Middle frontal gyrus (tissue), 1 donor: Measurements from ENCODE around the gene COX8C.
A peak's percentile ranks its signal among the peaks of the same experiment; 100 is the strongest.
"Not testable (repeated sequence)": the region's sequence is repeated elsewhere in the genome, so short reads cannot be mapped to it uniquely, and the experiment has no call there.

ENCODE experiments used
- DNase-seq: peaks from one replicate; pipeline ENCODE4 v3.0.0-alpha.2; 2015; ENCODE audit warnings: low spot score; ENCODE audit errors: extremely low spot score

Gene COX8C

DNA sequence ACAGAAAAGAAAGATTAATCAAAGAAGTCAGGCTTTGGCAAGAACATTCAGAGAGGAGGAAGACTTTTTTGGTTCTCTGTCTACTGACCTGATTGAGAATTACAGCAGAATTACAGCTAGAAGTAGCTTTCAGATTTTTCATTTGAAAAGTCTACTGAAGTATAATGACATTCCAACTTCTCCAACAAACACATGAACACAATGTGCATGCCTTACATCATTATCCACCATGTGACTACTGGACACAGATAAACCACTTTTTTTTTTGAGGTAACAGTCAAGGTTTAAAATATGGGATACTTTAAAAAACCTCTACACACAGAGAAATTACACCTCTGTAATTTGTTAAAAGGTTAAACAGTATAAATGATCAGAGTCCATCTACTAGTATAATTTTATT, 26.5 kb upstream of the COX8C start:
- DNase-seq, result no peak

DNA sequence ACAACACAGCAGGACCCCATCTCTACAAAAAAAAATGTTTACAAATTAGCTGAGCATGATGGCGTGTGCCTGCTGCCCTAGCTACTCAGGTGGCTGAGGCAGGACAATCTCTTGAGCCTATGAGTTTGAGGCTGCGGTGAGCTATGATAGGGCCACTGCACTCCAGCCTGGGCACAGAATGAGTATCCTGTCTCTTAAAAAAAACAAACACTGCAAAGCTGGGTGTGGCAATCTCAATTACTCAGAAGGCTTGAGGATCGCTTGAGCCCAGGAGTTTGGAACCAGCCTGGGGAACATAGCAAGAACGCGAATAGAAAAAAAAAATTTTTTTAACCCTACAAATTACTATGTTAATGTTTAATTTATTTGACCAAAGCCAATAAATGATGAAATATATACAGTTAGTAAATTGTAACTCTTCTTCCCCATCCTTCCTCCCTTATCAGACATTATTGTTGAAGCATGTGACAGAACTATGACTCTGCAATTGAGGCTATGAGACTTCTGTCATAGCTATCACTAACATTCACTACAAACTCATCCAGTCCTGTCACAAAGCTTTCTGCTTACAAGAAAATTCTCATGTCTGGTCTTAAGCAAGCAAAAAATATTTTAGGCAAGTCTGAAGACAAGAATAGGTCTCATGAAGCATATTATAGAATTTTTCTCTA, 23.9 kb upstream of the COX8C start:
- no peak for DNase-seq

GRCh38 chr14:93323600-93324174, 23.3 kb upstream of the COX8C start:
- no peak for DNase-seq

DNA sequence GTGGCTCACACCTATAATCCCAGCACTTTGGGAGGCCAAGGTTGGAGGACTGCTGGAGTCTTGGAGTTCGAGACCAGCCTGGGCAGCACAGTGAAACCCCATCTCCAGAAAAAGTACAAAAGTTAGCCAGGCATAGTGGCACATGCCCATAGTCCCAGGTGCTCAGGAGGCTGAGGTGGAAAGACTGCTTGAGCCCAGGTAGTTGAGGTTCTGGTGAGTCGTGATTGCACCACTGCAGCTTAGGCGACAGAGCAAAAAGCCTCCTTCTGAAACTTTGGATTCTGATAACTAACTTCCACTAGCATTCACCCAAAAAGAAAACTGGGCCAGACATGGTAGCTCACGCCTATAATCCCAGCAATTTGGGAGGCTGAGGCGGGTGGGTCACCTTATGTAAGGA, 20.8 kb upstream of the COX8C start:
- DNase-seq, result no peak

GRCh38 chr14:93328546-93328945, 18.4 kb upstream of the COX8C start:
- DNase-seq, result no peak

- no peak for DNase-seq
Measured at GRCh38 chr14:93329965-93330608, 16.9 kb upstream of the COX8C start.

DNA sequence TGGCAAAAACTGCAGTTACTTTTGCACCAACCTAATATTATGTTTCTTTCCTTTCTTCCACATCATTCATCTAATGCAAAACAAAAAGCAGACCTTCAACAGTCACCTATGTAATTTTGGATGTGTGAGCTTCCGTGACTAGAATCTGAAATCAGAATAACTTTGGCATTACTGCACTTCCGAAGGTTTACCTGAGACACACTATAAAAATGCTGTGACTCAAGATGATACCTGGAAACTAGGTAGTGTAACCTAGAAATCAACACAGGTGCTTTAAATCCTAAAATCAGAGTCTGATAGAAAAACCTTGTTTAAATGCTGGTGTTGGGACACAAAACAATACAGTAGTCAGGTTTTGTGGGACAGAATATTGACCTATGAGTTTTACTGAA, 16.4 kb upstream of the COX8C start:
- no peak for DNase-seq

GRCh38 chr14:93331002-93331727, 15.8 kb upstream of the COX8C start:
- DNase-seq, result no peak

DNA sequence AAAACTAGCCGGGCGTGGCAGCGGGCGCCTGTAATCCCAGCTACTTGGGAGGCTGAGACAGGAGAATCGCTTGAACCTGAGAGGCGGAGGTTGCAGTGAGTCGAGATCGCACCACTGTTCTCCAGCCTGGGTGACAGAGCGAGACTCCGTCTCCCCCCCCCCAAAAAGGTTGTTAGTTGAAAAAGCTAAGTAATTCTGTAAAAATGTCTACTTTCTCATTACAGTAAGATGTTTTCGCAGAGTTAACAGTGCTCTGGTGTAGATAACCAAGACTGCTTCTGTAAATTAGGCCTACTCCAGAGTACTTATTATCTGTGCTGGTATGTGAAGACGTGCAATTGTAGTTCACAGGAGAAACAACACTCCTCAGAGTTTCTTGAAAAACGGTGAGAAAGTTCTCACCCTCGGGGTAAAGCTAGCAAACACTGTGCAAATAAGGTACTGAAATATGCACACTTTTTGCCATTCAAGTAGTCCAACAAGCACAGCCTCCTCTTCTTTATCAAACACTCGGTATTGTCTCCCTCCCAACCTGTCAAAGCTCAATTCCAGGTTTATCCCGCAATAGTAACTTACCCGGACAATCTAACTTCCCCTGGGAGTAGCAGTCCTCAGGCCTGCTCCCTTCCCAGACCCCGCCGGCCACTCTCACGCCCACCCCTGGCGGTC, 15.1 kb upstream of the COX8C start:
- DNase-seq, result no peak

DNA sequence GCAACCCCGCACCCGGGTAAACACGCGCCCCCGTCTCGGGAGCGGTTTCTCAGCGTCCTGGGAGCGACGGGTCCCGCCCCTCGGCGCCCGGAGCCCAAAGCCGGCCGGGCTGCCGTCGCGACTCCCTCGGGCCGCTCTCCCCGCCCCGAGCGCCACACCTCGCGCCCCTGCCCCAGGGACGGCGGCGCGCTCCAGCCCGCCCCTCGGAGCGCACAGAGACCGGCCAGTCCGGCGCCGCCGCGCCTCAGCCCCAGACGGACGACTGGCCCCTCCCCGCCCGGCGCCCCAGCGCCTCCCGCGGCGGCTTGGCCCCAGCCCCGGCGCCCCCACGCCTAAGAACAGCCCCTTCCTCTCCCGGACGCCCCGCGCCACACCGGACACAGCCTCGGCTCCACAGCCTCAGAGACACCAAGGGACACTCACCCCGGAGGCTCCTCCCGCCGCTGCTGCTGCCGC, 14.6 kb upstream of the COX8C start:
- no peak for DNase-seq

GRCh38 chr14:93332853-93333630, 13.9 kb upstream of the COX8C start, which contains the start of gene BTBD7:
TSS of gene BTBD7 (minus strand) at chr14:93333036. CDS start at chr14:93296051, 36,985 bp downstream.
- DNase-seq, result peak; percentile 92

DNA sequence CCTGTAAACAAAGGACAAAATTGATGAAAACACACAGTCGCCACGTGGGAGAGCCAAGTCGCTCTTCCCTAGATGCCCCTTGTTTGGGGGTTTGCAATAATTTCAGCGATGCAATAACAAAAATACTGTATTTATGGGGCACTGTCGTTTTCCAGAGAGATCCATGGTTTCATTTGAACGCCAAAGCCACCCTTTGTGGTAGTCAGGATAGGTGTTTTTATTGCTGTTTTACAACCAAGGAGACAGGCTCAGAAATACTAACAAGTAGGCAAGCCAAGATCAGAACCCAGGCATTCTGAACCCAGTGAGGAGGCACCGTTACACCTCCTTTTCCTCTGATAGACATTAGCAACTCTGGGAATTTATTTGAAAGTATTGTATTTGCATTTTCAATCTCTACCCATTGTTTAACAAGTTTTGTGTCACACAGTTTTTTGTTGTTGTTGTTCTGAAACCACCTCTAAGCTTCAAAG, 13.3 kb upstream of the COX8C start:
- DNase-seq, result no peak

- no peak for DNase-seq
Measured at GRCh38 chr14:93337143-93337753, 9.7 kb upstream of the COX8C start.

- no peak for DNase-seq
Measured at GRCh38 chr14:93337884-93338283, 9.1 kb upstream of the COX8C start.

GRCh38 chr14:93343266-93343665, 3.7 kb upstream of the COX8C start:
- DNase-seq, result no peak

DNA sequence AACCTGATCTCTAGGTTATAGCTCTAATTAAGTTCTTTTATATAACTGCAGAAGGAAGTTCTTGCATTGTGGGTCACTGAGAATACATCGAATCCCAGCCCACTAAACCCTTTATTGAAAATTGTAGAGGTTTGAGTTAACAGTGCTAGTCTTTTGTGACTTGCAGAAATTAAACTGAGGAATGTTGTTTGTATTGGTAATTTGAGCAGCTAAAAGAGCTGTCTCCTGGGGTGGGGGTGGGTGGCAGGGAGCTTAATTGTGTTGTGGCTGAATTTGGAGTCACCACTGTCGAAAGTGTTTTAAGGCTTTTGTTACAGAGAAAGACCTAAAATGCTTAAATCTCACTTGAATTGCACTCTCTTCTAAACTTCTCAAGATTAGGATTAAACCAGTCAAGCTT, 3.2 kb upstream of the COX8C start:
- no peak for DNase-seq

- DNase-seq, result no peak
Measured at GRCh38 chr14:93347850-93348249, 868 bp downstream of the COX8C start.

GRCh38 chr14:93348292-93348691, 1.3 kb downstream of the COX8C start:
- no peak for DNase-seq

DNA sequence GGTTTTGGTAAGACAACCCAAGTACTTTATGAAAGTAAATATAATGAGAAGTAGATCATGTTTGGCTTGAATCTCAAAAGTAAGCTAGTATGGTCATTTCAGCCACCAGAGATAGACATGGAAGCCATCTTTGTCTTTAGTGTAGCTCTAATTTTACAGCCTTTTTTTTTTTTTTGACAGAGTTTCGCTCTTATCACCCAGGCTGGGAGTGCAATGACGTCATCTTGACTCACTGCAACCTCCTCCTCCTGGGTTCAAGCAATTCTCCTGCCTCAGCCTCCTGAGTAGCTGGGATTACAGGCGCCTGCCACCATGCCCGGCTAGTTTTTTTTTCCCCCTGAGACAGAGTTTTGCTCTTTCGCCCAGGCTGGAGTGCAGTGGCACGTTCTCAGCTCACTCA, 7.9 kb downstream of the COX8C start:
- DNase-seq, result not testable (repeated sequence)
